Measurements from ENCODE around the gene SLC12A5.

GRCh38 chr20:46035253-46035652, 6.2 kb downstream of the SLC12A5 start:
- no peak for TF ChIP-seq CTCF (IDR thresholded peaks at IDR 0.05 in 4 of 5, conservative IDR thresholded peaks at IDR 0.05 in 1 of 5)
- no peak for TF ChIP-seq POLR2A (IDR thresholded peaks at IDR 0.05)

All from gastrocnemius medialis (tissue), 4 donors.